Ishikawa (cell line): ENCODE data around the gene CNN2.

Experiments used
- RAD21 ChIP-seq: IDR thresholded peaks from 2 replicates; pipeline ENCODE4 v1.6.1; 2012; ENCODE audit warnings: low read depth
- ZBTB7A ChIP-seq: IDR thresholded peaks from 2 replicates; pipeline ENCODE4 v1.6.1; 2012; ENCODE audit warnings: low read depth

GRCh38 chr19:1014161-1015060 is 12.0 kb upstream of the CNN2 start:
- TF ChIP-seq ZBTB7A, result no peak
- TF ChIP-seq RAD21, result no peak
